ENCODE measurements around the gene CDKN2AIP.
"Not testable (repeated sequence)": the region's sequence is repeated elsewhere in the genome, so short reads cannot be mapped to it uniquely, and the experiment has no call there.

CDKN2AIP gene

GRCh38 chr4:183413234-183414200, 30.9 kb upstream of the CDKN2AIP start:
- no peak for DNase-seq

GRCh38 chr4:183416879-183417755, 27.3 kb upstream of the CDKN2AIP start:
- no peak for DNase-seq

DNA sequence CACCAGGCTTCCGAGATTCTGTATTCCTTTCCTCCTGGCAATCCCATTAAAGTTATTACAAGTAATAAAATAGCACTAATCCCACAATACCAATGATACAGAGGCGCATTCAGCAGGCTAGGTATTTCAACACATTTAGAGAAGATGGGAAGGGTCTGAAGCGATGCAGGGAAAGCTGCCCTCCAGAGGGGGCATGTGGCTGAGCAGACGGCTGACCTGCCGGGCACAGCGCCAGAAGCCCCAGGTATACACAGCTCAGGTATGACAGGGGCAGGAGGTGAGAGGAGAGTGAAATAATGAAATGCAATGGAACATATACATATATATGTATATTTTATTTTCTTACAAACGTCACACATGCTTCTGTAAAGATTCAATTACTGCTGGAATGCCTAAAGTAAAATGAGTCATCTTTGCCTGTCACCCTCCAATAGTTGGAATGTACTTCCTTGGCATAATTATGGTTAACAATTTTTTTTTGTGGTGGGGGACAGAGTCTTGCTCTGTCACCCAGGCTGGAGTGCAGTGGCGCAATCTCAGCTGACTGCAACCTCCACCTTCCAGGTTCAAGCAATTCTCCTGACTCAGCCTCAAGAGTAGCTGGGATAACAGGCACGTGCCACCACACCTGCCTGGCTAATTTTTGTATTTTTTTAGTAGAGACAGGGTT, 21.3 kb upstream of the CDKN2AIP start:
- no peak for DNase-seq

DNA sequence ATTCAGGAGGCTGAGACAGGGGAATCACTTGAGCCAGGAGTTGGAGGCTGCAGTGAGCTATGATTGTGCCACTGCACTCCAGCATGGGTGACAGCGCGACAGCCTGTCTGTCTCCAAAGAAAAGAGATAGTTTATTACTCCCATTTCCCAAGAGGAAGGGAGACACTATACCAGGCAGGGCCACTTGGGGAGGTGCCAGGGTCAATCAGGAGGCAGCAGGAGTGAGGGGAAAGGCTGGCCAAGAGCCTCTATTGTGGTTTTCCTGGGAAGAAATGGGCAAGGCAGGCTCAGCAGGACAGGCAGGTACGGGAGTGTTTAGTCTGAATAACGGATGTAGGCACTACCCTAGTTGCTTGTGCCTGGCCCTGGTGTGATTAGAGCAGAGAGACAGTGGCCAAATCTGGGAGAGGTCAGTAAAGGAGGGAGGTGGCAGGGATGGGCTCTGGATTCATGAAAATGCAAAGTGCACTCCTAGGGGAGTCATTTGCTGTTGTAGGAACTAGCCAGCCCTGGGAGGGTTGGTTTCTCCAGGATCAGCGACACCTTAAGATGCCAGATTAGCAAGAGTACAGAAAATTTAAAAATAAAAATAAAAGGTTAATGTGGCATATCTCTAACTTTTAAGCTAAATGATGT, 20.2 kb upstream of the CDKN2AIP start:
- no peak for DNase-seq

GRCh38 chr4:183426507-183426906, 17.9 kb upstream of the CDKN2AIP start:
- no peak for DNase-seq

DNA sequence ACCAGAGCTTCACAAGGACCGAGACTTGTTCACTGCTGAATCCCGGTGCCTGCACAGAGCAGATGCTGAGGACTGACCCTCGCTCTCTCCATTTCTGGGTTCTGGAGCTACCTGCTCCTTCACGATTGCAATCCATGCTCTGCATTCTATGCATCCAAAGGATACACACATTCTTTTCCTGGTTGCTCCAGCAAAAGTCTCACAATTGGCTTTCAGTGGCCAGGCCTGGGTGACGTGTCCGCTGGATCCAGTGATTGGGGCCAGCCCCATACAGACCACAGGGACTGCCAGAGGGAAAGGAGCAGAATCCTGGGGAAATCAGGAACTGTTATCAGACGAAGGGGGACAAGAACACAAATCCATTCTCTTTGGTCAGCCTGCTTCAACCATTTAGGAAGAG, 14.9 kb upstream of the CDKN2AIP start:
- no peak for DNase-seq

GRCh38 chr4:183430317-183430993, 14.0 kb upstream of the CDKN2AIP start:
- DNase-seq = no peak

GRCh38 chr4:183430994-183431347, 13.5 kb upstream of the CDKN2AIP start:
- DNase-seq = no peak

GRCh38 chr4:183431614-183432013, 12.8 kb upstream of the CDKN2AIP start:
- no peak for DNase-seq

DNA sequence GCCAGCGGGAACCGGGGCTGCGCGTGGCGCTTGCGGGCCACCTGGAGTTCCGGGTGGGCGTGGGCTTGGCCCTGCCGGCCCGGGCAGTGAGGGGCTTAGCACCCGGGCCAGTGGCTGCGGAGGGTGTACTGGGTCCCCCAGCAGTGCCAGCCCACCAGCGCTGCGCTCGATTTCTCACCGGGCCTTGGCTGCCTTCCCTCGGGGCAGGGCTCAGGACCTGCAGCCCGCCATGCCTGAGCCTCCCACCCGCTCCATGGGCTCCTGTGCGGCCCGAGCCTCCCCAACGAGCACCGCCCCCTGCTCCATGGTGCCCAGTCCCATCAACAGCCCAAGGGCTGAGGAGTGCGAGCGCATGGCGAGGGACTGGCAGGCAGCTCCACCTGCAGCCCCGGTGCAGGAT, 11.3 kb upstream of the CDKN2AIP start:
- DNase-seq = not testable (repeated sequence)

GRCh38 chr4:183434264-183434663, 10.2 kb upstream of the CDKN2AIP start:
- no peak for DNase-seq

DNA sequence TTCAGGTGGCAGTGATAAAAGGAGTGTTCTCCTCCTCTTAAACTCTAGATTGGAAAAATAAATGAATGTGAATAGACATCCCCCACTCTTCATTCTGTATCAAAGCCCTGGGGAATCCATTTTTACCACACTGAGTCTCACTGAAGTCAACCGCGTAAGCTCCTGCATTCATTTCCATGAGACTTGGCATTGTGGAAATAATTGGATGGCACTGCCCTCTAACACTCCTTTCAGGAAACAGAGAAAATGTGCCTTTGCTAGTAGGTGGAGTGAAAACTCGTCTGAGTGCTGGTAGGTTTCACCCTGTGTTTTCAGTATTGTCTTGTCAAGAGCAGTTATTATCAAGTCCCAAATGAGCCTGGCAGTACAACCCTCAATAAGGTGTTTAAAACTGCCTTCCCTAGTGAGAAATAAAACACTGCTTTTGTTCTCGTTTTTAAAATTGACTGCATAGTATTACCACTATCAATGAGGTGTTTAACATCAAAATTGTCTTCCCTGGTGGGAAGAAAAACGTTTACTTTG, 9.7 kb upstream of the CDKN2AIP start:
- no peak for DNase-seq

GRCh38 chr4:183435803-183436202, 8.6 kb upstream of the CDKN2AIP start:
- no peak for DNase-seq

- no peak for DNase-seq
These were observed 8.0 kb upstream of the CDKN2AIP start for GRCh38 chr4:183436417-183436816.

- no peak for DNase-seq
These were observed 7.0 kb upstream of the CDKN2AIP start for GRCh38 chr4:183437452-183437851.

- no peak for DNase-seq
These were observed 5.8 kb upstream of the CDKN2AIP start for GRCh38 chr4:183438458-183439113.

- DNase-seq = no peak
These were observed 3.2 kb upstream of the CDKN2AIP start for GRCh38 chr4:183441276-183441675.

DNA sequence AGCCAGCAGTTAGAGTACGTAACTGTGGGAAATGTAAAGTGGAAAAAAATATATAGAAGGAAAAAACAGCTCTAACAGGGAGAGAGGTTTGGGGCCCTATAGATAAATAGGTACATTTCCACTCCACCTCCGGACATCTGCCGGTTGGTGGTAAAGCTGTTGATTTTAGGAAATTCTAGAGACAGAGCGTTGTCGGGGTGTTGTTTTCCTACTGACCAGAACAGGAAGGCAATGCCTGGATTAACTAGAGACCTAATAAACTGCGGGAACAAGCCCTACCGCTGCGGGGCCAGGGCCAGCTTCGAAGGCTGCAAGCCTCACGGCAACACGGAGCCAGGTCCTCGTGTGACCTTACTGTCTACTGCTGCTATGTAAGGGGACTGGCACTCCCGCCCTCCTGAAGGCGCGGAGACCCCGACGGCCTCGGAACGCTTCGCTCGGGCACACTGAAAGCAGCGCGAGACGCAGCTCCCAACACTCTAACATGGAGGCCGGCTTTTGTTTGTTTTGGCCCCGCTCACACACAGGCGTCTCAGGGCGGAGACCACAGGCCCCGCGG, 702 bp upstream of the CDKN2AIP start:
- no peak for DNase-seq

DNA sequence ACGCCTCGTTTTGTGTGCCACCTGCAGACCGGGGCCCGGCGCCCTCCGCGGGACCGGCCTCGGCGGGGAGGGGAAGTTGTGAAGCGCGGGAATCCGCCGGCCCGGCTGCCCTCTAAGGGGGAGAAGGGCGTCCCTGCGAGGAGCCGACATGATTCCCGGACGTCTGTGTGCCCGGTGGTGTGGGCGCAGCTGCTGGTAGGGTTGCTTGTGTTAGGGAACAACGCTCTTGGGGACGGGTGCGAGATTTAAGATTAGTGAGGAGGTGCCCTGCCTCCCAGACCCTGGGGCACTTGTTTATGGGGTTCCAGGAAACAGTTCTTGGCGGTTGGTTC, 627 bp downstream of the CDKN2AIP start:
- DNase-seq = no peak

DNA sequence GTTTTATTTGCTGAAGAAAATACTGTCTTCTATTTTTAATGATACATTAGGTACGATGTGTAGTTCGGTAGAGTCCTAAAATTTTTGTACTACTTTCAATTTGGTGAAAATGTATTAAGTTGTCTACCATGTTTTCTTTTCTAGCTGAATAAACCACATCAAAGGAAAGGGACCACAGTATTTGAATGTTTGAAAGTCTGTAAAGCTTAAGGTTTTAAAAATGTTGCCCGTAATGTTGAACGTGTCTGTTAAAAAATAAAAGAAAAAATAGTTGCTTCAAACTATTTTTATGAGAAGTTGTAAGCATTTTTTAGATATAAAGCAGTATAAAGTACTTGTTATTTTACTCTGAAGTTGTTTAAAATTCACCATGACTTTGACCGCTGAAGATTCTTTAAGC, 3.2 kb downstream of the CDKN2AIP start:
- no peak for DNase-seq

GRCh38 chr4:183448436-183448835, 4.0 kb downstream of the CDKN2AIP start:
- DNase-seq = no peak

Data from NCI-H187 treated with DMSO at 0.1 percent for 48 hours (cell line).